Smooth muscle cell of the pulmonary artery (primary cell): ENCODE measurements around the gene LCE2D. TPM values are rescaled to one million over a fixed set of nuclear protein-coding genes. Genes with fewer than 3 reads are reported as not detected.

Experiments used
- total RNA-seq: library from RNA; depleted of rRNA; stranded (reverse); fragments of >200 nt; gene quantifications from 2 replicates; pipeline ENCODE4 v1.2.3, GENCODE V29; 2014

LCE2D gene
- not detected in 2 replicates for total RNA-seq

GRCh38 chr1:152663098-152663497, at the start of gene LCE2D:
Gene LCE2D (plus strand): TSS chr1:152663380. CDS start chr1:152664106, 726 bp downstream.

DNA sequence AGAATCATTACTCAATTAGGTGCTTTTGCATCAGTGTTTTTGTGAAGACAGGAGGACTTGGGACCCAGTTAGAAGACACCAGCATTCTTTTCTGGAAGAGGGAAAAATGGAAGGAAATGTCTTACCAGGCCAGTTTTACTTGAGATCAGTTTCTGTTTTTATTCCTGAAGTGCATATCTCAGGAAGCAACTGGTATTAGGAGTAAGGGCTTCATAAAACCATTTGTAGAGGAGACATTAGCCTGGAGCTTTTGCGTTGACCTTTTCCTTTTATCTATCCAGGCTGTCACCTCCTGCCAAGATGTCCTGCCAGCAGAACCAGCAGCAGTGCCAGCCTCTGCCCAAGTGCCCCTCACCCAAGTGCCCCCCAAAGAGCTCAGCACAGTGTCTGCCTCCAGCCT, 49.7 kb upstream of the LCE2D start, which contains the start of gene LCE3B:
LCE3B (plus strand) TSS at position 301 of the 400 bp plus-strand sequence; CDS start at position 301, 0 bp downstream.

DNA sequence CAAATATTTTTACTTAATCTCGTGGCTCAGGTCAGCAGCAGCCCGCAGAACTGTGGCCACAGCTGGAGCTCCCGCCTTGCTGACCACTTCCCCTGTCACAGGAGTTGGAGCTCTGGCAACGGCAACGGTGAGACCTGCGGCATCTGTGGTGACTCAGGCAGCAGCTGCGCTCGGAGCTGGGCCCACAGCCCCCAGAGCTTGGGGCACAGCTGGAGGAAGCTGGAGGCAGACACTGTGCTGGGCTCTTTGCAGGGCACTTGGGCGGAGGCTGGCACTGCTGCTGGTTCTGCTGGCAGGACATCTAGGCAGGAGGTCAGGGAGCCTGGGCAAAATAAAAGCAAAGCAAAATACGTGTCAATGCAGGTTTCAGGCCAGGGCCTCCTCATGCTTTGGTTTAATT, 40.4 kb upstream of the LCE2D start, which contains the start of gene LCE3A:
LCE3A (minus strand) TSS at position 301 of the 400 bp plus-strand sequence; CDS start at position 301, 0 bp downstream.

GRCh38 chr1:152674983-152675382, 11.8 kb downstream of the LCE2D start, which contains the start of gene LCE2C:
Gene LCE2C (plus strand): TSS chr1:152675279. CDS start chr1:152676016, 737 bp downstream.

DNA sequence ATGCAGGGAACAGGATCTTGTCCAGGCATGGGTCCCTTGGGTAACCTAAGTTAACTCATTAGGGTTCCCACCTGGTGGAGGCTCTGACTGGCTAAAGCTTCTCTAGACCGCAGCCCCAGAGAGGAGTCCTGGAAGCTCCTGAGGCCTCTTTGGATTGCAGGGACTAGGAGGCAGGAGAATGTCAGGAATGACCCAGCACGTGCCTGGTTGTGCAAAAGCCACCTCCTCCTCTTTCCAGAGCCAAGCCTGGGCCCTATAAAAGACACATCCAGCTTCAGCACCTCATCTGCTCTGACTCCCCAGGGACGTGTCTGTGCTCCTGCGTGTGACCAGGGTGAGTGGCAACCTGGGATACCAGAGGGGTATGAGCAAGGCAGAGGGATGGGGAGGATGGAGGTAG, 22.6 kb downstream of the LCE2D start, which contains the start of gene LCE2B:
LCE2B (plus strand) TSS at position 301 of the 400 bp plus-strand sequence. CDS start 721 bp downstream, outside the sequence.

GRCh38 chr1:152697701-152698600, 34.8 kb downstream of the LCE2D start, which contains the start of gene LCE2A:
Gene LCE2A (plus strand): TSS chr1:152698345. CDS start chr1:152698902, 557 bp downstream.

DNA sequence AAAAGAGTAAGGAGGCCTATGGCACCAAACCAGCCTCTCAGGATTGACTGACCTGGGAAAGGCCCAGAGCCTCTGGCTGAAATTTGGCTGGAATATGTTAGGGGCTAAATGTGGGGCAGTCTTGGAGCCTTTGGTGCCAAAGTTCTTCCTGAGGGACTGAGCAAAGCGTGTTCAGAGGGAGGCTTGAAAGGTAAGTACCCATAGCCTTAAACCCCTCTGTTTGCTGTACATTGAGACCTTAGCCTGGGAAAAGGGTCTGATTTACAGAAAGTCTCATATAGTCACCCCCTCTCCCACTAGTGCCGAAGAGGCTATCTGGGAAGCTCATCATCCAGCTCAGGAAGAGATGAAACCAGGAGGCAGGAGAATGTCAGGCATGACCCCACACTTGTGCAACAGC, 44.7 kb downstream of the LCE2D start, which contains the start of gene LCE4A:
LCE4A (plus strand) TSS at position 301 of the 400 bp plus-strand sequence. CDS start 916 bp downstream, outside the sequence.

Other genes with a start within 250 kb of the LCE2D start
- gene CRNN, start 249.1 kb upstream of the LCE2D start, total RNA-seq = not detected in 2 replicates
- gene LCE5A, start 152.6 kb upstream of the LCE2D start, total RNA-seq = not detected in 2 replicates
- not detected in 2 replicates for gene CRCT1, start 148.9 kb upstream of the LCE2D start, total RNA-seq
- not detected in 2 replicates for gene LCE3E, start 96.6 kb upstream of the LCE2D start, total RNA-seq
- gene LCE3D, start 82.9 kb upstream of the LCE2D start, total RNA-seq = not detected in 2 replicates
- not detected in 2 replicates for gene LCE3C, start 63.1 kb upstream of the LCE2D start, total RNA-seq
- gene LCE3B, start 49.6 kb upstream of the LCE2D start, total RNA-seq = not detected in 2 replicates
- not detected in 2 replicates for gene LCE3A, start 40.3 kb upstream of the LCE2D start, total RNA-seq
- gene LCE2C, start 11.9 kb downstream of the LCE2D start, total RNA-seq = not detected in 2 replicates
- gene LCE2B, start 22.7 kb downstream of the LCE2D start, total RNA-seq = not detected in 2 replicates
- gene LCE2A, start 35.0 kb downstream of the LCE2D start, total RNA-seq = not detected in 2 replicates
- not detected in 2 replicates for gene LCE4A, start 44.8 kb downstream of the LCE2D start, total RNA-seq
- gene KPRP, start 94.6 kb downstream of the LCE2D start, total RNA-seq = not detected in 2 replicates
- not detected in 2 replicates for gene LCE1F, start 111.8 kb downstream of the LCE2D start, total RNA-seq
- not detected in 2 replicates for gene LCE1E, start 122.9 kb downstream of the LCE2D start, total RNA-seq
- not detected in 2 replicates for gene LCE1D, start 133.3 kb downstream of the LCE2D start, total RNA-seq
- gene LCE1C, start 143.3 kb downstream of the LCE2D start, total RNA-seq = not detected in 2 replicates
- not detected in 2 replicates for gene LCE1B, start 148.6 kb downstream of the LCE2D start, total RNA-seq
- gene LCE1A, start 164.1 kb downstream of the LCE2D start, total RNA-seq = not detected in 2 replicates
- gene LCE6A, start 179.5 kb downstream of the LCE2D start, total RNA-seq = not detected in 2 replicates
- gene LCE7A, start 196.6 kb downstream of the LCE2D start, total RNA-seq = not detected in 2 replicates
- not detected in 2 replicates for gene SMCP, start 214.9 kb downstream of the LCE2D start, total RNA-seq
- gene IVL, start 245.2 kb downstream of the LCE2D start, total RNA-seq = not detected in 2 replicates